Mucosa of stomach (tissue), 1 donor: ENCODE measurements around the gene TRMU.
"Not testable (repeated sequence)": the region's sequence is repeated elsewhere in the genome, so short reads cannot be mapped to it uniquely, and the experiment has no call there.

Experiments
- H3K27me3 ChIP-seq: one replicate; pipeline ENCODE4 v1.7.0; 2013; ENCODE audit warnings: mild to moderate bottlenecking, low read length; ENCODE audit not compliant: control insufficient read depth, insufficient read depth
- H3K36me3 ChIP-seq: one replicate; pipeline ENCODE4 v1.7.0; 2013; ENCODE audit warnings: low read length; ENCODE audit not compliant: control insufficient read depth, insufficient read depth
- H3K4me1 ChIP-seq: one replicate; pipeline ENCODE4 v1.7.0; 2013; ENCODE audit warnings: mild to moderate bottlenecking, low read length; ENCODE audit not compliant: control insufficient read depth, insufficient read depth
- H3K4me3 ChIP-seq: one replicate; pipeline ENCODE4 v1.7.0; 2013; ENCODE audit warnings: low read length
- H3K9ac ChIP-seq: one replicate; pipeline ENCODE4 v1.7.0; 2013; ENCODE audit warnings: mild to moderate bottlenecking, low read length, moderate library complexity
- H3K9me3 ChIP-seq: one replicate; pipeline ENCODE4 v1.7.0; 2013; ENCODE audit warnings: mild to moderate bottlenecking, low read length, moderate library complexity; ENCODE audit not compliant: control insufficient read depth
- donor health status: Pancreatic carcinoma.

Gene TRMU

GRCh38 chr22:46393873-46394272 lies 58.4 kb downstream of the TRMU start:
- no peaks in the 10 kb centered on the region for H3K9me3 ChIP-seq
- H3K4me1 ChIP-seq, result peaks cover 5% of the 10 kb centered on the region
- no peaks in the 10 kb centered on the region for H3K27me3 ChIP-seq
- H3K9ac ChIP-seq, result no peak overlapping the region
- no peaks in the 10 kb centered on the region for H3K36me3 ChIP-seq
- H3K4me3 ChIP-seq, result no peak overlapping the region

DNA sequence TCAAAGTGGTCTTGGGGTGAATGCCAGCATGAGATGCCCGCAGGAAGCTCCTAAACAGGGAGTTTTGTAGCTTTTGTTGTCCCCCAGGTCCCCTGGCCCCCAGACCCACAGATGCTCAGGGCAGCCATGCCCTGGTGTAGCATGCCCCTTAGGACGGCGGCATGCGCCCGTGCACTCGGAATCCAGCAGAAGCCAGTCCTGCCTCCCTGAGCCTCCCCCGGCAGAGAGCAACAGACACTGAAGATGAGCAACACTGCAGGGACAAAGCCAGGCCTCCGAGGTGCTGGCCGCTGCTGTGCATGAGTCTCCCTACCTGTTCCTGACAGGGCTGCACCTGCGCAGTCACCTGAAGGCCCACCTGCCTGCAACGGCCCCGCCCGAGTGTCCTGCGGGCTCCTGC lies 59.1 kb downstream of the TRMU start:
- no peak overlapping the region for H3K4me3 ChIP-seq
- H3K27me3 ChIP-seq, result no peaks in the 10 kb centered on the region
- H3K4me1 ChIP-seq, result peaks cover 5% of the 10 kb centered on the region
- no peaks in the 10 kb centered on the region for H3K9me3 ChIP-seq
- no peak overlapping the region for H3K9ac ChIP-seq
- H3K36me3 ChIP-seq, result no peaks in the 10 kb centered on the region

DNA sequence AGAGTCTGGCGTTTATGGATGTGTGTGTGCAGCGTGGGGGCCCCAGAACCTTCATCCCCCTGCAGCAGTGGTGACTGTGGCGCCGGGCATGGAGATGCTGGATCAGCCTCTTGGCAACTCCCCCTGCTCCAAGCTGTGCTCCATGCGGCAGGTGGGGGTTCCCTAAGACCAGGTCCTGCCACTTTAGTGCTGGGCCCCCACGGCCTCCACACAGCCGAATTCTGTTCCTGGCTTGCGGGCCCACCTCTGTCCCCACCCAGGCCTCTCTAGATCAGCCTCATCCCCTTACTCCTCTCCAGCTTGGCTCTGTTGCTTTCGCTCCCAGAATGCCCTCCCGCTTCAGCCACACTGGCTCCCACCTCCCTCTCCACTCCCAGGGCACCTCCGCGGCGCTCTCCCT lies 59.6 kb downstream of the TRMU start:
- no peak overlapping the region for H3K9ac ChIP-seq
- H3K36me3 ChIP-seq, result no peaks in the 10 kb centered on the region
- no peaks in the 10 kb centered on the region for H3K9me3 ChIP-seq
- H3K4me1 ChIP-seq, result peaks cover 5% of the 10 kb centered on the region
- no peak overlapping the region for H3K4me3 ChIP-seq
- no peaks in the 10 kb centered on the region for H3K27me3 ChIP-seq

GRCh38 chr22:46397049-46397448 lies 61.5 kb downstream of the TRMU start:
- not testable (repeated sequence) for H3K4me1 ChIP-seq, H3K9me3 ChIP-seq, H3K36me3 ChIP-seq, H3K4me3 ChIP-seq, H3K27me3 ChIP-seq, H3K9ac ChIP-seq

- no peaks in the 10 kb centered on the region for H3K27me3 ChIP-seq
- H3K36me3 ChIP-seq, result no peaks in the 10 kb centered on the region
- no peak overlapping the region for H3K4me3 ChIP-seq
- no peak overlapping the region for H3K9ac ChIP-seq
- H3K9me3 ChIP-seq, result no peaks in the 10 kb centered on the region
- H3K4me1 ChIP-seq, result no peaks in the 10 kb centered on the region
Observed at GRCh38 chr22:46397514-46397913, 62.0 kb downstream of the TRMU start.

DNA sequence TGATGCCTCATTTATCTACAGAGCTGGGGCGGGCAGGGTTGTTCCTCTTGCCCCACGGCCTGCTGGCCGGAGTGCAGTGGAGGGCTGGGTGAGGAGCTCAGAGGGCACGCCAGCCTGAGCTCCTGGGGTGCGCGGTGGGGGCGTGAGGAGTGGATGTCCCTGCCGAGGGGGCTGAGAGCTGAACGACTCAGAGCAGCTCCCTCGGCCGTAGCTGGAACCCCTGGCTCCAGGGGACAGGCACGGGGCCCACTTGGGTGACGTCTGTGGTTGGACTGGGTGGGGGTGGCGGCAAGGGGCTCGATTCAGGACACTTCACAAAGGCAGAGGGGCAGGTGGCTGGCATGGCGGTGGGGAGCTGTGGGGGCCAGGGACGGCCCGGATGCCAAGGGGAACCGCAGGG lies 62.4 kb downstream of the TRMU start:
- no peaks in the 10 kb centered on the region for H3K4me1 ChIP-seq
- H3K4me3 ChIP-seq, result no peak overlapping the region
- no peak overlapping the region for H3K9ac ChIP-seq
- no peaks in the 10 kb centered on the region for H3K27me3 ChIP-seq
- H3K9me3 ChIP-seq, result no peaks in the 10 kb centered on the region
- H3K36me3 ChIP-seq, result no peaks in the 10 kb centered on the region

GRCh38 chr22:46399251-46400024 lies 63.9 kb downstream of the TRMU start:
- H3K36me3 ChIP-seq, result no peaks in the 10 kb centered on the region
- H3K27me3 ChIP-seq, result no peaks in the 10 kb centered on the region
- H3K9me3 ChIP-seq, result no peaks in the 10 kb centered on the region
- H3K9ac ChIP-seq, result no peak overlapping the region
- H3K4me1 ChIP-seq, result no peaks in the 10 kb centered on the region
- no peak overlapping the region for H3K4me3 ChIP-seq

- no peak overlapping the region for H3K4me3 ChIP-seq
- H3K27me3 ChIP-seq, result no peaks in the 10 kb centered on the region
- no peaks in the 10 kb centered on the region for H3K4me1 ChIP-seq
- no peaks in the 10 kb centered on the region for H3K9me3 ChIP-seq
- no peaks in the 10 kb centered on the region for H3K36me3 ChIP-seq
- H3K9ac ChIP-seq, result no peak overlapping the region
Observed at GRCh38 chr22:46401370-46401769, 65.9 kb downstream of the TRMU start.

GRCh38 chr22:46402505-46402904 lies 67.0 kb downstream of the TRMU start:
- no peak overlapping the region for H3K4me3 ChIP-seq
- H3K9me3 ChIP-seq, result no peaks in the 10 kb centered on the region

GRCh38 chr22:46403880-46404279 lies 68.4 kb downstream of the TRMU start:
- H3K9ac ChIP-seq, H3K36me3 ChIP-seq, H3K4me1 ChIP-seq, H3K27me3 ChIP-seq, H3K9me3 ChIP-seq, H3K4me3 ChIP-seq: not testable (repeated sequence)

More at GRCh38 chr22:46402505-46402904, 67.0 kb downstream of the TRMU start:
- Histone ChIP-seq H3K4me1 (no peaks in the 10 kb centered on the region), H3K27me3 (no peaks in the 10 kb centered on the region), H3K36me3 (no peaks in the 10 kb centered on the region), H3K9ac (no peak overlapping the region)

GRCh38 chr22:46405901-46406300 lies 70.4 kb downstream of the TRMU start:
- Histone ChIP-seq H3K9me3 (no peaks in the 10 kb centered on the region), H3K27me3 (no peaks in the 10 kb centered on the region), H3K4me3 (no peak overlapping the region), H3K36me3 (no peaks in the 10 kb centered on the region), H3K4me1 (no peaks in the 10 kb centered on the region), H3K9ac (no peak overlapping the region)

- Histone ChIP-seq H3K4me1 (no peaks in the 10 kb centered on the region), H3K9ac (no peak overlapping the region), H3K9me3 (no peaks in the 10 kb centered on the region), H3K27me3 (no peaks in the 10 kb centered on the region), H3K4me3 (no peak overlapping the region), H3K36me3 (no peaks in the 10 kb centered on the region)
Observed at GRCh38 chr22:46406349-46406748, 70.8 kb downstream of the TRMU start.

DNA sequence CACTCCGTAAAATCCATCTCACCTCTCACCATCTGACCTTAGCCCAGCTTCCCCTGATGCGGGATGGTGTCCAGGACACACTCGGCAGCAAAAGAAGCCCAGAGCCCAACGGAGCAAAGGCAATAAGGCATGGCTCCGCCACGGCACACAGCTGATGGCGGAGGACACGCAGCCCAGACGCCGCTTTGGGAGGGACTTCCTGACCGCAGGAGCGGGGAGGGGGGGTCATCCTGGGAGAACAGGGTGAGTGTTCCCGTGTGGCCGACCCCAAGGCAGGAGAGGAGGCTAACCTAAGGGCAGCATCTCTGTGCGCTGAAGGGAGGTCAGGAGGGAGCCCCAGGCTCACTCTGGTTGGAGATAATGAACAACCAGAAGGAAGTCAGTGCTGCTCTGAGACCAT lies 71.3 kb downstream of the TRMU start:
- Histone ChIP-seq H3K9ac (no peak overlapping the region), H3K9me3 (no peaks in the 10 kb centered on the region)

More for the DNA sequence above, 71.3 kb downstream of the TRMU start:
- no peaks in the 10 kb centered on the region for H3K27me3 ChIP-seq
- no peaks in the 10 kb centered on the region for H3K4me1 ChIP-seq
- no peaks in the 10 kb centered on the region for H3K36me3 ChIP-seq
- H3K4me3 ChIP-seq, result no peak overlapping the region
